ENCODE measurements around the gene PRKCB.

GRCh38 chr16:23950291-23950894, 114.6 kb downstream of the PRKCB start:
- TF ChIP-seq CTCF (conservative IDR thresholded peaks at IDR 0.05 in 1 of 2, IDR thresholded peaks at IDR 0.05 in 1 of 2; ENCODE audit: low read depth in 1 of 2, low read length in 2 of 2) (no peak), EZH2 (IDR thresholded peaks at IDR 0.05; ENCODE audit: low read length, missing control alignments) (no peak)
